BE2C (cell line): ENCODE data around the gene GNG2.
A peak's percentile ranks its signal among the peaks of the same experiment; 100 is the strongest.

Experiments used
- DNase-seq: peaks from one replicate; pipeline ENCODE4 v3.0.0-alpha.2; 2020
- H3K27me3 ChIP-seq: fragments of 250-450 bp; sonication (Bioruptor Pico); 2 replicates; pipeline ENCODE4 v1.5.1; 2020; ENCODE audit warnings: mild to moderate bottlenecking
- H3K36me3 ChIP-seq: fragments of 250-450 bp; sonication (Bioruptor Pico); 2 replicates; pipeline ENCODE4 v1.5.1; 2020; ENCODE audit warnings: mild to moderate bottlenecking
- H3K4me1 ChIP-seq: fragments of 250-450 bp; sonication (Bioruptor Pico); 2 replicates; pipeline ENCODE4 v1.5.1; 2020
- H3K4me3 ChIP-seq: 2 replicates; pipeline ENCODE4 v1.5.1; 2011; ENCODE audit warnings: low read depth, low read length
- H3K9me3 ChIP-seq: fragments of 250-450 bp; sonication (Bioruptor Pico); 2 replicates; pipeline ENCODE4 v1.5.1; 2020
- TF ChIP-seq, protein P1 (sequence below): IDR thresholded peaks from 2 replicates; pipeline ENCODE4 v1.5.1; 2012; ENCODE audit warnings: mild to moderate bottlenecking, low read depth, low read length

Gene GNG2

DNA sequence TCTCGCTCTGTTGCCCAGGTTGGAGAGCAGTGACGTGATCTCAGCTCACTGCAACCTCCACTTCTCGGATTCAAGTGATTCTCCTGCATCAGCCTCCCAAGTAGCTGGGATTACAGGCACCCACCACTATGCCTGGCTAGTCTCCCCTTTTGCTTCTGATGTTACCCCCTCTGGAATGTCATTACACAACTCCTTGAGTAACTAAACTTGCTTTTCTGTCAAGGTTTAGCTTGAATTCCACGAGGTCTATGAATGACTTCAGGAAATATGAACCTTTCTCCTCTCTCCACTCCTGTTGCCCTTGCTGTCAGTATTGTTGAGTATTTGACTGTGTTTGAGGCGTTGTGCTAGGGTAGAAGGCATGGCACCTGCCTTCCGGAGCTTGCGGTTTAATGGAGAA is 112.2 kb downstream of the GNG2 start:
- DNase-seq: no peak
- TF ChIP-seq, protein P1, sequence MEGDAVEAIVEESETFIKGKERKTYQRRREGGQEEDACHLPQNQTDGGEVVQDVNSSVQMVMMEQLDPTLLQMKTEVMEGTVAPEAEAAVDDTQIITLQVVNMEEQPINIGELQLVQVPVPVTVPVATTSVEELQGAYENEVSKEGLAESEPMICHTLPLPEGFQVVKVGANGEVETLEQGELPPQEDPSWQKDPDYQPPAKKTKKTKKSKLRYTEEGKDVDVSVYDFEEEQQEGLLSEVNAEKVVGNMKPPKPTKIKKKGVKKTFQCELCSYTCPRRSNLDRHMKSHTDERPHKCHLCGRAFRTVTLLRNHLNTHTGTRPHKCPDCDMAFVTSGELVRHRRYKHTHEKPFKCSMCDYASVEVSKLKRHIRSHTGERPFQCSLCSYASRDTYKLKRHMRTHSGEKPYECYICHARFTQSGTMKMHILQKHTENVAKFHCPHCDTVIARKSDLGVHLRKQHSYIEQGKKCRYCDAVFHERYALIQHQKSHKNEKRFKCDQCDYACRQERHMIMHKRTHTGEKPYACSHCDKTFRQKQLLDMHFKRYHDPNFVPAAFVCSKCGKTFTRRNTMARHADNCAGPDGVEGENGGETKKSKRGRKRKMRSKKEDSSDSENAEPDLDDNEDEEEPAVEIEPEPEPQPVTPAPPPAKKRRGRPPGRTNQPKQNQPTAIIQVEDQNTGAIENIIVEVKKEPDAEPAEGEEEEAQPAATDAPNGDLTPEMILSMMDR: no peak
- Histone ChIP-seq H3K9me3 (no peaks in the 10 kb centered on the region), H3K4me1 (peaks cover 7% of the 10 kb centered on the region; the same call in 1 of the 2 replicates), H3K4me3 (no peak overlapping the region), H3K27me3 (no peaks in the 10 kb centered on the region), H3K36me3 (no peaks in the 10 kb centered on the region)

DNA sequence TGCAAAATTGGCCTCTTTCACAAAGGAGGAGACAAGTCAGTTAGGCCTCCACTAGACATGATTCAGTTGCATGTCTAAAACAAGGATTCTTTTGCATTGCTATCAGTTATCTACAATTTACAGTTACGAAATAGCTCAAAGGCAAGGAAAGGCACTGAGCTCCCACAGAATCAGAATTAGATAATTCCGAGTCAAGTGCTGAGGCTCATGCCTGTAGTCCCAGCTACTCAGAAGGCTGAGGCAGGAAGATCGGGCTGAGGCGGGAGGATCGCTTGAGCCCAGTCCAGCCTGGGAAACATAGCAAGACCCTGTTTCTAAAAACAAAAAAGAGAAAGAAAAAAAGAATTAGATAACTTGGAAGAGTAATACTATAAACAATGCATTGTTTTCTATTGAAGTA is 116.7 kb downstream of the GNG2 start:
- Histone ChIP-seq H3K27me3 (no peaks in the 10 kb centered on the region), H3K9me3 (no peaks in the 10 kb centered on the region), H3K4me1 (peaks cover 11% of the 10 kb centered on the region; the same call in 1 of the 2 replicates), H3K36me3 (no peaks in the 10 kb centered on the region), H3K4me3 (no peak overlapping the region)
- no peak for DNase-seq
- TF ChIP-seq, protein P1: no peak

DNA sequence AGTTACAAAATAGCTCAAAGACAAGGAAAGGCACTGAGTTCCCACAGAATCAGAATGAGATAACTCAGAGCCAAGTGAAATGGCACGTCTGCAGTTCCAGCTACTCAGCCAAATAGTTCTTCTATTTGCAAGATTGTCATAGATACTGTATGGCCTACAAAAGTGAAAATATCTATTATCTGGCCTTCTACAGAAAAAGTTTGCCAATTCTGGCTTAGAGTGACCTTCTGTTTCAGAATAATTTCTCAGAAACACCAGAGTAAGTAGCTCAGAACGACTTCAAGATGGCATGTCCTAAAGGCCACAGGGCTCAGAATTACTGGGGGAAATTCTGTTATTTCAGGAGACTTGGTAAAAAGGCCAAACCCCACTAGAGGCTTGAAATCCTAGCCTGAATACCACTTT is 118.3 kb downstream of the GNG2 start:
- Histone ChIP-seq H3K27me3 (no peaks in the 10 kb centered on the region), H3K4me1 (peaks cover 7% of the 10 kb centered on the region; the same call in 1 of the 2 replicates), H3K4me3 (no peak overlapping the region), H3K36me3 (no peaks in the 10 kb centered on the region), H3K9me3 (no peaks in the 10 kb centered on the region)
- no peak for DNase-seq
- TF ChIP-seq, protein P1: no peak

DNA sequence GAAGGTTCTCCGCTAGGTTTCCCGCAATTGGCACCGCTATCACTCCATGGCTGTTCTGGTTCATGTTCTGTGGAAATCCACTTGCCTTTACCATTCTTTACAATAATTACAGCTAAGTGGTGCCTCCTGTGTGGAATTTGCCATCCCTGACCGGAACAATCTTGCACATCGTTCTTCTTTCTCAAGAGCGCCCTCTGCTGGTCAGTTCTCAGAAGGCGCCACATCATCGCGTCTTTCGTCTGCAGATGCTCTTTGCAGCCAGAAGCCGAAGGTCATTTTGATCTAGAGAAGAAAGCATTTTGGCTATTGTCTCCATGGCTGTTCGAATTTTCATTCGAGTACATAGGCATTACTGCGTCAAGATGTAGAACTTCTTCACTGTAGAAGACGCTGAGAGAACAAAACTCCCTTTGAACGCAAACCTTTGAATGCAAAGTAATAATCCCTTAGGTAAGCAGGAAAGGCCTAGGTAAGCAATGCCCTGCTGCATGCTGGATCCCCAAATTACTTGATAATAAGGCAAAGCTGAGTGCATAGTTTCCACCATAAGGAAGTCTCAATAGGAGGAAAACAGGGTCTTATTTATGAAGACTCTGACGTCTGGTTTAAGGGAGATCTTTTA is 118.8 kb downstream of the GNG2 start:
- DNase-seq: peak; percentile 84
- no peaks in the 10 kb centered on the region for H3K27me3 ChIP-seq
- H3K36me3 ChIP-seq: no peaks in the 10 kb centered on the region
- H3K4me3 ChIP-seq: no peak overlapping the region
- peaks cover 7% of the 10 kb centered on the region; the same call in 1 of the 2 replicates for H3K4me1 ChIP-seq
- TF ChIP-seq, protein P1: peak; percentile 96
- H3K9me3 ChIP-seq: no peaks in the 10 kb centered on the region

DNA sequence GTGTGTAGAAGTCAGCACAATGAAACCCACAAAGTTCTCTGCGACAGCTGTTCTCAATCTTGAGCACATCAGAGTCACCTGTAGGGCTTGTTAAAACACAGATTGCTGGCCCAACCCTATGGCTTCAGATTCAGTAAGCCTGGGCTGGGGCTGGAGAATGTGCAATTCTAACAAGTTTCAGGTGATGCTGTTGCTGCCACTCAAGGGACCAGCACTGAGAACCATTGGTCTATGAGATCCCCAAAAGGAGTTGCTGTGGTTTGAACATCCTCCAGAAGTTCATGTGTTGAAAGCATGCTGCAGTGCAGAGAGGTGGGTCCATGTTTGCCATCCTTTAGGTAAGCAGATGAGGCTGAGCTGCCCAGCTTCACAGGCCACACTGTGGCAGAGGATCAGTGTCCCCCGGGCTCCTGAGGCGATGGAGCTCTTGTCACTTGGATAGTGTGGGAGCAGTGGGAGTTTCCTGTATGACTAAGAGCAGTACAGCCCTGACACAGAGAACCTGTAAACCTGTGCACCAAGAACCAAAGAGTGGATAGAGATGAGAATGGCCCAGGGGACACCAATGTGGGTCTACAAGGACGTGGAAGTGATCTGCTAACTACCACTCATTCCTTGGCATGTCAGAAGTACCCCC is 120.9 kb downstream of the GNG2 start:
- Histone ChIP-seq H3K36me3 (no peaks in the 10 kb centered on the region), H3K9me3 (no peaks in the 10 kb centered on the region), H3K27me3 (no peaks in the 10 kb centered on the region), H3K4me3 (no peak overlapping the region), H3K4me1 (peaks cover 7% of the 10 kb centered on the region; the same call in 1 of the 2 replicates)
- TF ChIP-seq, protein P1: no peak
- no peak for DNase-seq

DNA sequence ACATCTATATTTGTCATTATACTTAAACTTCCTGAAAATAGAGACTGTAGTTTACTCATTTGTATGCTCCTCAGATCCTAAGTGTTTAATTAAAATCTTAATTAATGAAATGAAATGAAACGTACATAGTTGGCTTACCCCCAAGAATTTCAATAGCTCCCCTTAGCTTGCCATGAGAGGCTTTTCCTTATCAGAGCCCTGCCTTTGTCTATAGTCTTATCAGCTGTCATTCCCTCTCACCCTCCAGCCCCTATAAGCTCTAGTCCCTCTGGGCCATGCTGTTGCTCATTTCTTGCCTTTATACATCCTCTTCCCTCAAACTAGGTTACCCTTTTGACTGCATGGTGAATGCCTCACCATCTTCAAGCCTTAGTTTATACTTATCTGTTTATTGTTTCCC is 127.8 kb downstream of the GNG2 start:
- DNase-seq: no peak
- H3K36me3 ChIP-seq: peaks cover 15% of the 10 kb centered on the region
- peaks cover 3% of the 10 kb centered on the region; the same call in 1 of the 2 replicates for H3K4me1 ChIP-seq
- no peaks in the 10 kb centered on the region for H3K27me3 ChIP-seq
- no peaks in the 10 kb centered on the region for H3K9me3 ChIP-seq
- TF ChIP-seq, protein P1: no peak
- H3K4me3 ChIP-seq: no peak overlapping the region
